Measurements from ENCODE around the gene GSG1L.

DNA sequence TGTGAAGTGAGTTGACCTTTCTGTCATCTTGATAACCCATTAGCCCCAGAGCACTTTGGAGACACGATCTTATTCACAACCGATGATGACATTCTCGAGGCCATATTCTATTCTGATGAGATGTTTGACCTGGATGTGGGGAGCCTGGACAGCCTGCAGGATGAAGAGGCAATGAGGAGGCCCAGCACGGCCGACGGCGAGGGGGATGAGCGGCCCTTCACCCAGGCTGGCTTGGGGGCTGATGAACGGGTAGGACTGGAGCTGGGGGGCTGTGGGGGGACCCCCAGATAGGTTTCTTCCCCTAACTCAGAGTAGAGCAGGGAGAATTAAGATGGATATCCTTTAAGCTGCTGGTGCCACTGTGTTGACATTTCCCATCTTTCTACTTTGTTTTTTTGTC lies 311.8 kb downstream of the GSG1L start:
- TF ChIP-seq POLR2AphosphoS5 (IDR thresholded peaks at IDR 0.05) (no peak), POLR2A (IDR thresholded peaks at IDR 0.05) (no peak)
